HG03469 (cell line): ENCODE data around the gene KCNN3.

Experiments
- ATAC-seq: cut with Tn5 transposase; IDR thresholded peaks from one replicate; pipeline ENCODE4 v1.9.1; 2021; ENCODE audit warnings: mild to moderate bottlenecking, moderate library complexity, moderate number of reproducible peaks; ENCODE audit not compliant: unreplicated experiment

KCNN3 gene

DNA sequence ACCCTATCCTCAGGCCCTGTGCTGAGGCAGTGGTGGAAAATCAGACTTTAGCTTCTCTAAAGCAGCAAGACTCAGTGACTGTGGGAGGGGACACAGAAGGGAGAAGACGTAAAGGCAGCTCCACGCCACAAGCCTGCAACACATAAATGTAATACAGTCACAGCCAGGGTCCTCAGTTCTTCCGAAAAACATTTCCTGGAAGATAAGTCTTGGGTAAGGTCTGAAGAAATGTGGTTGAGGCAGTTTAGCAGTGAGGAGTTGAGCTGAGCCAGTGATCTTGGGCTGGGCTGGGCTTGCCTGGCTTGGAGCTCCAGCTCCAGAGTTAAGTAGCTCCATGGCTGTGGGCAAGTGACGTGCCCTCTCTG is 134.3 kb downstream of the KCNN3 start:
- ATAC-seq: no peak

DNA sequence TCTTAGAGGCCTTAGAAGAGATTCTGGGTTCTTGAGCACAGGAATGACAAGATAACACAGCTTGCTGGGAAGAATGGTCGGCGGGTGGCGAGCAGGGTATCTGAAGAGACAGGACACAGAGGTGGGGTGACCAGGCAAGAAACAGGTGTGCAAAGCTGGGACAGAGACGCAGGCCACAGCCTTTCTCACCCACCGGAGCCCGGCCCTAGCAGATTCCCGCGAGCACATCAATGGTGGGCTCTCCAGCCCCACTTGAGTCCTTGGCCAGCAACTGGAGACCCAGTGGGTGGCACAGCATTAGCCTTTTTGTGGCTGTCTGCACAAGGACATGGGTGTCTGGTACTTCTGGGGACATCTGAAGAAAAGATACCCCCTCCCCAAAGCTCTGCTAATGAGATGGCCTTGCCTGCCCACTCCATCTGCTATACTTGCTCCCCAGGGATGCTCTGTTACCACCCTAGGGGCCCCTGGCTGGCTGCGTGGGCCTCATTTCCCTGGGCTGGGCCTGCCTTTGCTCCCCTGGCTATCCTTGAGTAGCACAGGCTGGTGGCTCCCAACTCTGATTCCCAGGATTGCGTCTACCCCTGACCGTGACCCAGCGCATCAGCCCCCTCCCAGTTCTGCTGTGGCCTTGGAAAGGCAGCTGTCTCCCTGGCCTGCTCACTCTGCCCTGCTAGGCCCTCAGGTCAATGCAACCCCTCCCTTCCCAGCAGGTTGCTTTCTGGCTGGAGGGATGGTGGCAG is 134.8 kb downstream of the KCNN3 start:
- ATAC-seq: no peak

DNA sequence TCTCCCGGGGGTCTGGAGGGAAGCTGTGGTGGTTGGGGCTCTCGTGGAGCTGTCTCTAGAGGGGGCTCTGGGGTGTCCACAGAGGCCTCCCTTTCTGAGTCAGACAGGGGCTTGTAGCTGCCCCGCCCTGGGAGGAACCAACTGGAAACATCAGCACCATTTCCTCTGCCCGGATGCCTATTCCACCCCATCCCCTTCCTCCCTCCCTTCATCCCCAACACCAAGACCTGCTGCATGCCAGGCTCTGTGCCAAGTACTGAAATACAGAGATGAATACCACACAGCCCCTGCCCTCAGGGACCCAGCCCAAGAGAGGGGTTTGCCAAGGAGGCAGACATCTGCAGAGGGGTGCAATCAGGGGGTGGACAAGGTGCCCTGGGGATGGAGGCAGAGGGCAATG is 136.5 kb downstream of the KCNN3 start:
- no peak for ATAC-seq

DNA sequence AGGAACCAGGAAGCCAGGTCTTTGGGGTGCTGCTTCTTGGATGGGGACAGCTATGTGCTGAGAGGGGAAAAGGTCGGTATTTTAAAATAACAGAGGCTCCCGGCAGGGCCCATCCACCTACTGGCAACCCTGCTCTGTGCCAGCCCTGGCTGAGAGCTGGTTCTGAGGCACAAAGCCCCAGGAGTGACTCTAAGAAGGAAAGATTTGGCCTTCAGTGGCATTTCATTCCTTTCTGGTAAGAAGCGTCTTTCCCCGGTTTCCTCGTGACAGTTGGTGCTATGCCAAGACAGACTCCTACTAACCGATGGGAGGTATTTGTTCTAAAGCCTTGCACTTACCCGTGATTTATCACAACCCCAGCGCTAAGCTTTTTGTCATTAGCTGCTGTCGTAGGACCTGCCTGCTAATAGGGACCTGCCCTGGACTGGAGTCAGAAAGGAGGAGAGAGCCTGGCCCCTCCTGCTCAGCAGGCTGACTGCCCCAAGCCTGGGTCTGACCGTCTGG is 139.0 kb downstream of the KCNN3 start:
- ATAC-seq: no peak

DNA sequence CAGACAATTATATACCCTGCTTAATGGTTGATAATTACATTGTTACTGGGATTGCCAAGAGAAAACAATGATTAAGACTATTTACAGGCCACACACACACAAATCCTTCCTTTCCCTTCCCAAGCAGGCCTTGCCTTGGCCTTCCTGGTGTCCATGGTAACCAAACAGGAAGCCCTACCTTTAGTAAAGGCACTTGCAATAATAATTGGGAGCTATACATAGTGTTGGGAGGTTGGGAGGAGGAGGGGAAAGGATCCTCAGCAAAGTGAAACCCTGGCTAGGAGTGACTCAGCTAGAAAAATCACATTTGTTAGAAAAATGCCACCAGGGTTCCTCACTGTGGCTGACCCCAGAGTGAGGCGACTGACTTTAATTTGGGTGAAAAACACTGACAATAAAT is 139.8 kb downstream of the KCNN3 start:
- ATAC-seq: no peak

DNA sequence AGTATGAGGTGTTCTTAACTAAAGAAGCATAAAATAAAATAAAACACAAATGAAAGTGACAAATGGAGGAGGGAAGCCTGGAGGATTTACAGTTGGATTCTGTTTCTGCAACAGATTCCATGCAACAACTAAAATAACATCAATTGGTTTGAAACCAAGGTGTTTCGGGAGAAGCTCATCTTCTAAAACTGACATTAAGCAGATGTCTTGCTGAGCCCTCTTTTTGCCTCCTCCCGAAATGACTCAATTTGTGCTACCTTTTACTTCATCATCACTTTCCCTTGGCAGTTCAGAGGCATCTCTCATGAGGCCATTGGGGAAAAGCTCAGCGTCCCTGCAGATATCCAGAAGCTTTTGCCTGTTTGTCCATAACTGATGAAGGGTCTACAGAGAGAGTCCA is 140.5 kb downstream of the KCNN3 start:
- ATAC-seq: no peak

DNA sequence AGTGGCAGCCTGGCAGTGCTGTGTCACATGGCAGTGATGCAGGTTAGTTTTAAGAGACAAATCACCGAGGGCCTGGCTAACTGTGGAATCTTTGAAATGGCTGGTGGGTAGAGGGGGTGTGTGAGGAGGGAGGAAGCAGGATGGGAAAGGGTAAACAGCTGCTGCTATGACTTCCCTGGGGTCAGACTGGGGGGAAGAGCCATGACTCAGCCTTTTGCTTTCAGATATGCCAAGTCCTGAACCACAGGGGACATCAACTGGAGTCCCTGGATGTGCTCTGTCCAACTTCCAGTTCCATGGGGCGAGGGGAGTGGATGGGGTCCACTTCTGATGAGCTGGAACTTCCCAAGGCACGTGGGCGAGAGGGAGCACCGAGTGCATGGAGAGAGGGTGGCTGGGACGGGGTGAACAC is 141.0 kb downstream of the KCNN3 start:
- no peak for ATAC-seq

DNA sequence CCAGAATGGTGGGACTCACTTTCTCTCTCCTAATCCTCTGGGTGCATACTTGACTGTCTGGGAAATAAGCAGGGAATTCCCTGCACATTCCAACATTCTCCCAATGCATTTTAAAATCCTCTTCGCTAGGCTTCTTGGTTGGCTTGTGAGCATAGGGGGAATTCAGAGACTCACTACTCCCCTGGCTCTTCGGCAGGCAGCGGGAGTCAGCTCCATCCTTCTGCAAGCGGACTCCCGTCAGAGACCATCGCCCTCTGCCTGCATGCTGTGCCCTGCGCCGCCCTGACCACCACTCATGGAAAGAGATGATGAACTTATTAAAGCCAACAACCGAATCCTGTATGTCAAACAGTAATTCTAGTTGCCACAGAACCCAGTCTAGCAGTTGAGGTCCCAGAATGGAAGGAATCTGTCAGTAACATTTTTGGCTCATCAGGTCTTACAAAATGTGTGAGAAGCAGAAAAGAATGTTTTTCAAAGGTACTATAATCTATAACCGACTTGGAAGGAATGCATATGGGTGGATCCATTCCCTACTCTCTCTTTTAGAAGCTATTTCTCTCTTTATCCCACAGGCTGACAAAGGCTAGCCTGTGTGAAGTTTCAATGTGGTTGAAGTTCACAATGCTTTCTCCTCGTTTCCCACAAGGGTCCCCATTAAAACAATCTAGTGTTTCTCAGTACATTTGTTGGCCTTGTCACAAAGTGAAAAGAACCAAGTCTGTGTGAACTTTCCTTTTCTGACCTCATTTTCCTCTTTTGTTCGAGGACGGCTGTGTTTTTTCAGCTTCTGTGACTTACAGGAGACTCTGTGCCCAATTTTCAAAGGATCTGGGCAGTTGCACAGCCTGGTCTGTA is 143.0 kb downstream of the KCNN3 start:
- no peak for ATAC-seq

DNA sequence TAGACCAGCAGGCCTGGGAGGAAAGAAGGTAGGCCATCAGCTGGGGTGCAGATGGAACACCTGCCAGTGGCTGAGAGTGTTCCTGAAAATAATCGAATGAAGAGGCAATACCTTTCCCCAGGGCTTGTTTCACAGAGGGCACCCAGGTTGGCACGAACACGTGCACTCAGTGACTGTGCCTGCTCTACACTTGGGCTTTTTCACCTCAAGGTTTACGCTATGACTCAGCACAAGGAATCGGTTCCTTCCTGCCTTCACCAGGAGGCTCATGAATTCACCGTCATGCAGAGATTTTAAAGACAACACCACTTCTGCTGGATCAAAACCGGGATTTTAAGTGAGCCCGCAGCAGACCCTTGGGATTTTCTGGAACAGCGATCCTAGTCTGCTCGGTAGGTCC is 143.6 kb downstream of the KCNN3 start:
- ATAC-seq: no peak

DNA sequence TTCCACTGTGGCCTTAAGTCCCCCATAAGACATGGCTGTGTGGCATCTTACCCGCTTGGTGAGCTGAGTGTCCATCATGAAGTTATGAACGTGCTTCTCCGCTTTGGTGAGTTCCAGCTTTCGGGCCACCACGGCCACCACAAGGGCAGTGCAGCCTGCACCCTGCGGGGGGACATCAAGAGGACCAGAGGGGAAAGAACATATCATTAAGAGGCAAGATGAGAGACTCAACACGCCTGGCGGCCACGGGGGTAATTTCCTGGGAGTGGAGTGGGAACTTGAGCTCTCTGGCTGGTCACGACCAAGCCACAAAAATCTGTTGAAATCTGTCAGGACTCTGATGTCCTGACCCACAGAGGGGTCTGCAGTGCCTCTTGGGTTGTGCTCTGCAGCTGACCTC is 144.2 kb downstream of the KCNN3 start:
- ATAC-seq: no peak

DNA sequence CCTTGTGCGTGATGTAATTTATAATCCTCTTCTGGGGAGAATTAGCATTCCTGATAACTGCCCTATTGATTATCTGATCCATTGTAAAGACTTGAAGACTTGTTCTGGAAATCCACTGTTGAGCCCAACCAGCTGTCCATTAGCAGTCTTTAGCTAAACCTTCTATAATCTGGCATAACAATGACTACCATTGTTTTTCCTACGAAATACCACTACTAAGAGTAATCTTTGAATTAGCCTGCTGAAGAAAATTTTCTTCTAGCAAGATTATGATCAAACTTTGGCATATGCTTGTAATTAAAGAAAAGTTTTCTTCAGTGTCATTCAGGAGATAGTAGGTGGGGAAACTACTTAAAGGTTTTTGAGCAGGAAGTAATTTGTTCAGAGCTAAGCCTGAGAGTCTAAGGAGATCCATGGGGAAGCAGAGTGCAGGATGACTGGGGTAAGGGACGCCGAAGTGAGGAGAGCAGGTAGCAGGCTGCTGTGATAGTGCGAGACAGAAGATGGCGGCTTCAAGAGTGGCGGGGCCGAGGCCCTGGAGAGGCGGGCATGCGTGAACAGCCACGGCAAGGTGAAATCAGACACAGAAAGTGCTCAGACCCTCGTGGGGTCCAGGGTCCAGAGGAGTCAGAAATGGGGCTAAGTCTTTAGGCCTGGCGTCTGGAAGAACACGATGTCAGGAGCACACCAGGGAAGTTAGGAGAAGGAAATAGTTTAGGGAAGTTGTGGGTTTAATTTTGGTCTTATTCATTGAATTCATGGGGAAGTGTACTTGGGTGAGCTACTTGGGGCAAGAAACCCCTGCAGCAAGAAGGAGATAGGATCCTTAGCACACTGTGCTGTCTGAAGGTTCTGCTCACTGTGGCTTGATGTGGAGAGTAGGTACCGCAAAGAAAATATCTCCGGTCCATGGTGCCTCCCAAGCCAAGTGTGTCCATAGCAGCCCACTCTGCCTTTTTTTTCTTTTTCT is 149.5 kb downstream of the KCNN3 start:
- ATAC-seq: no peak

DNA sequence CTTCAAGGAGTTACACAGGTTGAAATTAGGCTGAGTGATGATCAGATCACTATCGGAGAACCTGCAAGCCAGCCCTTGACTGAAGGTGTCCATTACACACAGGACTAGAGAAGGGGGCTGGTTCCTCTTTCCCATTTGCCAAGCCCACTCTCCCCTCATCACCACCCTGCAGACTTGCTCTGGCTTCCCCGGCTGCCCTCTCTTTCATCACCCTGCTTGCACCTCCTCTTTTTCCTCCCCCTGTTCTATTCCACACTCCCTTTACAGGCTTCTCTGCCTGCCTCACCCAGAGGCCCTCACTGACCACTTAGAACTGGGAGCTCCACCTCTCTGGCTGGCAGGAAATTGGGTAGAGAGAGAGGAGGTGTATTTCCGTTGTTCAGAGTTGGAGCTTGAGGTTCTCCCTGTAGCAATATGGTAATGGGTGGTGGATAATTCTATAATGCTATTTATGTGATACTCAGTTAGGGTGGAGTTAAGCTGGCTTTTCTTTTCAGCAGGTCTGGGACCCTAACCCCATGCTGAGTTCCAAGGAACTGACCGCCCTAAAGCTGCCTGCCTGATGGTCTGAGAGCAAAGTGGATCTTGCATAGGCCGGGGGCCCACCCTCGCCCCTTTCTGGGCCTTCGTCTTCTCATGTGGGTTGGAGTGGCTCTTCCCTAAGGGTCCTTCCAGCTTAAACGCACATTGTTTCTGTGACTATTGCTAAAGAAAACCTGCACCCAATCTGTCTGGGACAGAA is 150.3 kb downstream of the KCNN3 start:
- no peak for ATAC-seq

DNA sequence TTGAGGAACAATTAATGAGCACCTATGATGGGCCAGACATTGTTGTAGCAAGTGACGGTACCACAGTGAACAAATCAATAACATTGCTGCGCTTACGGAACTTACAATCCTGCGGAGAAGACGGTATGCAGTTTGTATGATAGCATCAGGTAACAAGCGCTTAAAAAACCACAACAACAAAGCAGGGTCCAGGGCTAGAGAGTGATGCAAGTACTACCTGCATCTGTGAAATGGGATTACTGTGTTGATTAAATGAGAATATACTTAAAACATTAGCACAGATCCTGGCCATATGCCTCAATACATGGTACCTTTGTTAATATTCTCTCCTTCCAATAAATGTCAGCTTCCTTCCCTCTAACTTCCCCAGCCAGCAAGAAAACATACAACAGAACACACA is 151.5 kb downstream of the KCNN3 start:
- no peak for ATAC-seq

DNA sequence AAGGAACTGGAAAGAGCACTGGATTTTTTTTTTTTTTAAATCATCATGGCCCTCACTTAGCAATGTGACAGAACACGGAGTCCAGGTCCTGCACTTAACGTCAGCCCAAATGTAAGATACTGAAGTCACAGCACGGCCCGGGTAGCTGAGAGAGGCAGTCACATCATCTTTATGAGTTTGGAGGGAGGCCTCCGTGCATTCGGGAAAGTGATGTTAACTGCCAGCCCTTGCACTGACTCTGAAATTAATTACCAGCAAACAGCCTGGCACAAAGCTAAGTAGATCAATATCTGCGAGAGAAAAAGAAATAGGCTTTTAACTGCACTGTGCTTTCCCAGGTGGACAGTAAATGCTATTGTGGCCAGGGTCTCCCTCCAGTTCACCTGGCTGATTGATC is 152.6 kb downstream of the KCNN3 start:
- ATAC-seq: no peak

DNA sequence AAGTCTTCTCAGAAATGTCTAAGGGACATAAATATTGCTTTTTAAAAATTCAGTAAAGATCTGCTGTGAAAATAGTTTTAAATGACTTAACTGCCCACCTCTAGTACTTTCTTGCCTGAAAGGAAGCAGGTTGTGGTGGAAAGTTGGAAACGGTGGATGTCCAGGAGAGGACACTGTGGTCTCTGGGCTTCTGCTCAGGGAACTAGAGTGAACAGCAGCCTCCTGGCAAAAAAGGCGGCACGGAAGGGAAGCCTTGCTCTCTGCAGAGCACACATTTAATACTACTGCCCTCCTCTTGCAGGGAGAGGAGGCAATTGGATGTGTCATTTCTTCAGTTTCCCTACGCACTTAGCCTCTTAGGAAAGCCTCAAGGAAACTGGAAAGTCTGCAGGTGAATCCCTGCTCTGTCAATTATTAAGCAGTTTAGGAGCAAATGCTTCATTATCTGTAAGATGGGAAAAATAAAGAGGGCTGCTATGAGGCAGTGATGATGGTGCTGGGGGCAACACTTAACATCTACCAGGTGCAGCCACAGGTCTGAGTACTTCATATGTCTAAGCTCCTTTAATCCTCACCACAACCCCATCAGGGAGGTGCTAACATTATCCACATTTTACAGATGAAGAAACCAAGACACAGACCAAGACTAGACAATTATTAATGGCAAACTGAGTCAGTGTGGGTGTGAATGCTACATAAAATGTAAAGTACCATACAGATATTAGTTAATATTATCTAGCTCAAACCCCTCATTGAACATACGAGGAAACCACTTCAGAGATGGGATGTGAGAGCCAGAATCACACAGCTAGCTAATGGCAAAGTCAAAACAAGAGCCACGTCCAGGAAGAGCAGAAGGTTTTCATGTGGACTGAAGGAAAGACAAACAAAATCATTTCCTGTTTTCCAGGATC is 153.2 kb downstream of the KCNN3 start:
- ATAC-seq: no peak

DNA sequence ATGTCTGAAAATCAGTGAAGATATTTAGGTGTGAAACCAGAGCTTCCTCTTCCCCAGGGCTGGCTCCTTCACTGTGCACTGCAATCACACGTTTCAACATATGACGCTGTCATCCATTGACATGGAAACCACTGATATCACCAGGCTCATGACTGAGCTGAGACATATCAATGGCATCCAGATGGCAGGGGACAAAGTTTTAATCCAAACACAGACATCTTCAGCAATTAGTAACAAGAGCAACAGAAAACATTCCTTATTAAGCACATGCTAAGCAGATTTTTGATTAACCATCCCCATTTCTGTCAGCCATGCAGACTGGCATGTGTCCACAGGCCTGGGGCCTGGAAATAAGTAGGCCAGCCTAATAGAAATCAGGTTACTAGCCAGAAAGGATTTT is 154.1 kb downstream of the KCNN3 start:
- ATAC-seq: no peak

DNA sequence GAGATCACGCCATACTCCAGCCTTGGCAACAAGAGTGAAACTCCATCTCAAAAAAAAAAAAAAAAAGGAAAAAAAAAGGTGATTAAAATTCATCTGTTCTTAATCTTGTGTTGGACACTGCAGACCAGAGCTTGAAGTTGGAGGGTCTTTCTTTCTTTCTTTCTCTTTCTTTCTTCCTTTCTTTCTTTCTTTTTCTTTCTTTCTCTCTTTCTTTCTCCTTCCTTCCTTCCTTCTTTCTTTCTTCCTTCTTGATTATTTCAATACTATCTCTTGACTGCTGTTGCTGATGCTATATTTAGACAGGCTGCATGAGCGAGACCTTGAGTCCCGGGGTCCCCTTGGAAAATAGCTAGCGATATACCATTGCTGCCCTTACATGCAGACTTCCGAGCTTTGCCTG is 154.7 kb downstream of the KCNN3 start:
- no peak for ATAC-seq

DNA sequence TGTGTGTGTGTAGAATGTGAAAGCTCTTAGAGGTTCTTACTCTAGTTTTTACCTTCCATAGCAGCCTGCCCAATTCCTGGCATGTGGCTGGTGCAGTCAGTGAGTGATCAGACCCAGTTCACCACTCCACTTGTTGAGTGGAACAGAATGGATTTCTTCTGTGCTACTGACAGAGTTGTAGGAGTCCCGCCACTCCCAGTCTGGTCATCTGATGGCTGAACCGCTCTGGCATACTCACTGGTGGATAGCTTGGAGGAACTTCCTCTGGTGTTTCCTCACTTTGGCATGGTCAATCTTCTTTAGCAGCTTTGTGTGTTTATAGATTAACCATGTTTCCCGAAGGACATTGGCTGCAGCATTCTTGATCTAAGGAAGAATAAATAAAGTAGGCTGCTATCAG is 155.4 kb downstream of the KCNN3 start:
- no peak for ATAC-seq

DNA sequence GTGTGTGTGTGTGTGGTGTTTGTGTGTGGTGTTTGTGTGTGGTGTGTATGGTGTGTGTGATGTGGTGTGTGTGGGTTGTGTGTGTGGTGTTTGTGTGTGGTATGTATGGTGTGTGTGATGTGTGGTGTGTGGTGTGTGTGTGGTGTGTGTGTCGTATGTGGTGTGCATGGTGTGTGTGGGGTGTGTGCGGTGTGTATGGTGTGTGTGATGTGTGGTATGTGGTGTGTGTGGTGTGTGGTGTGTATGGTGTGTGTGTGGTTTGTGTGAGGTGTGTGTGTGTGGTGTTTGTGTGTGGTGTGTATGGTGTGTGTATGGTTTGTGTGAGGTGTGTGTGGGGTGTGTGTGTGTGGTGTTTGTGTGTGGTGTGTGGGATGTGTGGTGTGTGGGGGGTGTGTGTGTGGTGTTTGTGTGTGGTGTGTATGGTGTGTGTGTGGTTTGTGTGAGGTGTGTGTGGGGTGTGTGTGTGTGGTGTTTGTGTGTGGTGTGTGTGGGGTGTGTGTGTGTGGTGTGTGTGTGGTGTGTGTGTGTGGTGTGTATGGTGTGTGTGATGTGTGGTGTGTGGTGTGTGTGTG is 155.9 kb downstream of the KCNN3 start:
- ATAC-seq: no peak
